ENCODE data around the gene PRIMA1. TPM values are rescaled to one million over a fixed set of nuclear protein-coding genes. Genes with fewer than 3 reads are reported as not detected.

PRIMA1 gene
- total RNA-seq, 1 experiment from 2014 or later = 1.0 TPM

DNA sequence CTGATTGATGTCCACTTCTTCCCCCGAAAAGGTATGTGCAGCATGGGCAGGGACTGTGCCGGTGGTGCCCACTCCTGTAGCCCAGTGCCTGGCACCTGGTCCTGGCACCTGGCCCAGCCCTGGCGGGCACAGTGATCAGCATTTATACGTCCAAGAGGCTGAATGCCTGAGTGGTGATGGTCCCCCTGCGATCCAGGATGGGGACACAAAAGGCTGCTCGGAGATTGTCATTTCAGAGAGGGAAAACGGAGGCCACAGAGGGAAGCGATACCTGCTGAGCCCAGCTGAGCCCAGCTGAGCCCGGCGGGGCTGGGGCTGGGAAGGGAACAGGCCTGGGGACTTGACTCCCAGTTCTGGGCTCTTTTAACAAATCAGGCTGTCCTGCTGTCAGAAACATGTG, 55.8 kb downstream of the PRIMA1 start:
- no peak overlapping the region for H3K27ac Mint-ChIP-seq (ENCODE audit: unreplicated experiment)
- Histone ChIP-seq H3K36me3 (ENCODE audit: control insufficient read depth, insufficient read depth, low read length) (no peaks in the 10 kb centered on the region), H3K27me3 (replicated peaks; ENCODE audit: control insufficient read depth, insufficient read depth, low read length) (no peaks in the 10 kb centered on the region), H3K4me1 (no peaks in the 10 kb centered on the region), H3K9me3 (no peaks in the 10 kb centered on the region), H3K4me3 (ENCODE audit: low read depth, low read length) (no peak overlapping the region)
- H3K36me3 Mint-ChIP-seq (ENCODE audit: insufficient read depth, unreplicated experiment) = no peaks in the 10 kb centered on the region
- H3K4me3 Mint-ChIP-seq (ENCODE audit: unreplicated experiment) = no peak overlapping the region
- CTCF ChIA-PET = no interaction called here
- POLR2A ChIA-PET = no interaction called here
- H3K27me3 Mint-ChIP-seq (ENCODE audit: insufficient read depth, unreplicated experiment) = peaks cover 6% of the 10 kb centered on the region
- H3K4me1 Mint-ChIP-seq (ENCODE audit: low read depth, unreplicated experiment) = no peaks in the 10 kb centered on the region
- no peaks in the 10 kb centered on the region for H3K9me3 Mint-ChIP-seq (ENCODE audit: unreplicated experiment)
- intact Hi-C loops (cut with micrococcal nuclease; ENCODE audit: unreplicated experiment) = no loop called here
- TF ChIP-seq, protein P1, sequence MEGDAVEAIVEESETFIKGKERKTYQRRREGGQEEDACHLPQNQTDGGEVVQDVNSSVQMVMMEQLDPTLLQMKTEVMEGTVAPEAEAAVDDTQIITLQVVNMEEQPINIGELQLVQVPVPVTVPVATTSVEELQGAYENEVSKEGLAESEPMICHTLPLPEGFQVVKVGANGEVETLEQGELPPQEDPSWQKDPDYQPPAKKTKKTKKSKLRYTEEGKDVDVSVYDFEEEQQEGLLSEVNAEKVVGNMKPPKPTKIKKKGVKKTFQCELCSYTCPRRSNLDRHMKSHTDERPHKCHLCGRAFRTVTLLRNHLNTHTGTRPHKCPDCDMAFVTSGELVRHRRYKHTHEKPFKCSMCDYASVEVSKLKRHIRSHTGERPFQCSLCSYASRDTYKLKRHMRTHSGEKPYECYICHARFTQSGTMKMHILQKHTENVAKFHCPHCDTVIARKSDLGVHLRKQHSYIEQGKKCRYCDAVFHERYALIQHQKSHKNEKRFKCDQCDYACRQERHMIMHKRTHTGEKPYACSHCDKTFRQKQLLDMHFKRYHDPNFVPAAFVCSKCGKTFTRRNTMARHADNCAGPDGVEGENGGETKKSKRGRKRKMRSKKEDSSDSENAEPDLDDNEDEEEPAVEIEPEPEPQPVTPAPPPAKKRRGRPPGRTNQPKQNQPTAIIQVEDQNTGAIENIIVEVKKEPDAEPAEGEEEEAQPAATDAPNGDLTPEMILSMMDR (IDR thresholded peaks at IDR 0.05; ENCODE audit: insufficient read depth in 1 of 2, low read depth in 1 of 2, low read length in 1 of 2, severe bottlenecking in 1 of 2, unreplicated experiment in 1 of 2) = no peak
- no TSS peak for BruUV-seq (replicated peaks)
- DNase-seq = no peak

DNA sequence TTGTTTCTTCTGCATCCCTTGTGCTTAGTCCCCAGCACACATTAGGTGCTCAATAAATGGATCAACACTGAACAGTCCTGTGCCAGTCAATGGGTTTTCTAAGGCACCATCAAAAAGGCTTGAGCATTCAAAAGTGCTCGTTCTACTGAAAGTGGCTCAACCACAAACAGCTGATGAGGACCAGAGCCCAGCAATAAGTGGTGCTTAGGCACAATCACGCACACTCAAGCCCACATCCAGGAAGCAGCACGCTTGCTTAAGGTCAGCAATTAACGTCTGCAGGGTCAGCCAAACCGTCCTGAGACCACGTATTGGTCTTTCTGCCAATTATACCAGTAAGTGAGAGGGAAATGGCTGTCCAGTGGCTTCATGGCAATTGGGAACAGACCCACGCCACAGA, 56.5 kb downstream of the PRIMA1 start:
- BruUV-seq (replicated peaks) = no TSS peak

DNA sequence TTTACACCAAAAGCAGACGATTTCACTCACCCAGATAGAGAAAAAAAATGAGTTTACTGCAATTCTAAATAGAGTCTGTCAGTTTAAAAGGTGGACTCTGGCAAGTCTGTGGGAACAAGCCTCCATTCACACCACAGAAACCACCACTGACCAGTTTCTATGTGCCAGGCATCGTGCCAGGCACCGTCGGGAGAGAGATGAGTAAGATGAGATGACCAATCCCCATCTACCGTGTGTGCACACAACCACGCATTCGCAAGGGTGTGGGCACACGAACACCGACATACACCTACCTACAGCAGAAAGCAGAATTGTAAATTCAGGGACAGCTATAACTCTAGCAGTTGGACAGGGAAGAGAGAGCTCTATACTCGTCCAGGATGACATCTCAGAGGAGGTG, 58.3 kb downstream of the PRIMA1 start:
- no peak for DNase-seq
- Histone ChIP-seq H3K9me3 (no peaks in the 10 kb centered on the region), H3K4me3 (ENCODE audit: low read depth, low read length) (no peak overlapping the region), H3K36me3 (ENCODE audit: control insufficient read depth, insufficient read depth, low read length) (no peaks in the 10 kb centered on the region), H3K4me1 (no peaks in the 10 kb centered on the region), H3K27me3 (replicated peaks; ENCODE audit: control insufficient read depth, insufficient read depth, low read length) (no peaks in the 10 kb centered on the region)
- ChIA-PET CTCF (no interaction called here), POLR2A (no interaction called here)
- no peaks in the 10 kb centered on the region for H3K27me3 Mint-ChIP-seq (ENCODE audit: insufficient read depth, unreplicated experiment)
- H3K27ac Mint-ChIP-seq (ENCODE audit: unreplicated experiment) = no peak overlapping the region
- intact Hi-C loops (cut with micrococcal nuclease; ENCODE audit: unreplicated experiment) = no loop called here
- H3K9me3 Mint-ChIP-seq (ENCODE audit: unreplicated experiment) = no peaks in the 10 kb centered on the region
- BruUV-seq (replicated peaks) = no TSS peak
- H3K36me3 Mint-ChIP-seq (ENCODE audit: insufficient read depth, unreplicated experiment) = no peaks in the 10 kb centered on the region
- TF ChIP-seq, protein P1 (IDR thresholded peaks at IDR 0.05; ENCODE audit: insufficient read depth in 1 of 2, low read depth in 1 of 2, low read length in 1 of 2, severe bottlenecking in 1 of 2, unreplicated experiment in 1 of 2) = no peak
- no peaks in the 10 kb centered on the region for H3K4me1 Mint-ChIP-seq (ENCODE audit: low read depth, unreplicated experiment)
- H3K4me3 Mint-ChIP-seq (ENCODE audit: unreplicated experiment) = no peak overlapping the region

More for the DNA sequence above, 56.5 kb downstream of the PRIMA1 start:
- Mint-ChIP-seq H3K27me3 (ENCODE audit: insufficient read depth, unreplicated experiment) (peaks cover under 1% of the 10 kb centered on the region), H3K4me1 (ENCODE audit: low read depth, unreplicated experiment) (no peaks in the 10 kb centered on the region), H3K36me3 (ENCODE audit: insufficient read depth, unreplicated experiment) (no peaks in the 10 kb centered on the region), H3K4me3 (ENCODE audit: unreplicated experiment) (no peak overlapping the region), H3K27ac (ENCODE audit: unreplicated experiment) (no peak overlapping the region), H3K9me3 (ENCODE audit: unreplicated experiment) (no peaks in the 10 kb centered on the region)
- POLR2A ChIA-PET = no interaction called here
- TF ChIP-seq, protein P1 (IDR thresholded peaks at IDR 0.05; ENCODE audit: insufficient read depth in 1 of 2, low read depth in 1 of 2, low read length in 1 of 2, severe bottlenecking in 1 of 2, unreplicated experiment in 1 of 2) = no peak
- CTCF ChIA-PET = no interaction called here
- H3K27me3 ChIP-seq (replicated peaks; ENCODE audit: control insufficient read depth, insufficient read depth, low read length) = no peaks in the 10 kb centered on the region
- H3K9me3 ChIP-seq = no peaks in the 10 kb centered on the region
- no peaks in the 10 kb centered on the region for H3K36me3 ChIP-seq (ENCODE audit: control insufficient read depth, insufficient read depth, low read length)
- intact Hi-C loops (cut with micrococcal nuclease; ENCODE audit: unreplicated experiment) = no loop called here
- no peaks in the 10 kb centered on the region for H3K4me1 ChIP-seq
- H3K4me3 ChIP-seq (ENCODE audit: low read depth, low read length) = no peak overlapping the region
- DNase-seq = no peak
